HCT116 (cell line): Measurements from ENCODE around the gene CC2D1A. TPM values are rescaled to one million over a fixed set of nuclear protein-coding genes. Genes with fewer than 3 reads are reported as not detected.

ENCODE experiments used
- ATAC-seq: fragments of 200-7000 bp; cut with Tn5 transposase; 2 replicates; pipeline ENCODE4 v1.9.1; 2020; ENCODE audit warnings: mild to moderate bottlenecking, moderate library complexity
- BruUV-seq: library from RNA; stranded (reverse); fragments of 400-500 nt; replicated peaks from 2 replicates; lab custom pipeline; 2021; lab: Mats Ljungman, UMichigan
- CTCF ChIA-PET: fragments of 300-600 bp; sonication (Branson Sonifier 250); formaldehyde crosslinking; loops from one replicate; lab custom pipeline; 2021; ENCODE audit warnings: antibody characterized with exemption; lab: Charles Lee
- POLR2A ChIA-PET: fragments of 300-600, 350-600 bp; sonication (Branson Sonifier 250); formaldehyde crosslinking; loops from one replicate; lab custom pipeline; 2021; ENCODE audit warnings: antibody characterized with exemption; lab: Charles Lee
- RAD21 ChIA-PET, 2 experiments: fragments of 300-600 bp; sonication (Branson Sonifier 250); formaldehyde crosslinking; loops; one replicate each; lab custom pipeline; 2023; ENCODE audit warnings: low total read pairs in 2 of 2; ENCODE audit not compliant: uncharacterized antibody in 2 of 2, unreplicated experiment in 2 of 2, low non-redundant PET in 1 of 2; lab: Charles Lee
- DNase-seq: peaks from one replicate; pipeline ENCODE4 v3.0.0-alpha.2; 2010; ENCODE audit warnings: low read depth, low spot score
- H2AFZ ChIP-seq: fragments of 200-600 bp; shearing (Covaris generic), sonication (generic); 2 replicates; pipeline ENCODE4 v1.6.1; 2017; ENCODE audit warnings: low read depth, mixed run types, mixed read lengths, antibody characterized with exemption, low read length; ENCODE audit not compliant: poor library complexity, severe bottlenecking
- H3K27ac ChIP-seq: 2 replicates; pipeline ENCODE4 v1.5.1; 2012; ENCODE audit warnings: low read depth, low read length
- H3K27me3 ChIP-seq: fragments of 200-600 bp; sonication (generic); 2 replicates; pipeline ENCODE4 v1.6.1; 2016; ENCODE audit warnings: mixed run types, low read length, mixed read lengths; ENCODE audit not compliant: insufficient read depth
- H3K36me3 ChIP-seq, 2 experiments: fragments of 200-500 bp in 1 of 2; fragments of 200-600 bp in 1 of 2; sonication (Bioruptor generic) in 1 of 2; sonication (generic) in 1 of 2; 2 replicates each; pipeline versions ENCODE4 v1.5.1 to v1.6.1; 2014 to 2016; ENCODE audit warnings: low read length in 2 of 2, inconsistent platforms in 1 of 2, mixed read lengths in 1 of 2, mixed run types in 1 of 2; ENCODE audit not compliant: insufficient read depth in 2 of 2, control insufficient read depth in 1 of 2
- H3K4me1 ChIP-seq, 2 experiments: fragments of 200-600 bp in 1 of 2; sonication (generic) in 1 of 2; 2 replicates each; pipeline versions ENCODE4 v1.5.1 to v1.6.1; 2012 to 2017; ENCODE audit warnings: low read length in 2 of 2, inconsistent platforms in 1 of 2, mild to moderate bottlenecking in 1 of 2, mixed read lengths in 1 of 2, mixed run types in 1 of 2, moderate library complexity in 1 of 2; ENCODE audit not compliant: insufficient read depth in 2 of 2, control insufficient read depth in 1 of 2
- H3K4me2 ChIP-seq: fragments of 200-600 bp; sonication (generic); 2 replicates; pipeline ENCODE4 v1.6.1; 2017; ENCODE audit warnings: mixed run types, low read length, mixed read lengths
- H3K4me3 ChIP-seq, 2 experiments: fragments of 200-600 bp in 1 of 2; sonication (generic) in 1 of 2; replicated peaks in 1 of 2; 2 replicates each; pipeline ENCODE4 v1.5.1; 2011 to 2016; ENCODE audit warnings: low read length in 2 of 2, control low read depth in 1 of 2, low read depth in 1 of 2, mild to moderate bottlenecking in 1 of 2, mixed read lengths in 1 of 2, mixed run types in 1 of 2
- H3K79me2 ChIP-seq: fragments of 200-600 bp; sonication (generic); 2 replicates; pipeline ENCODE4 v1.6.1; 2017; ENCODE audit warnings: mild to moderate bottlenecking, mixed run types, low read length, moderate library complexity, mixed read lengths; ENCODE audit not compliant: insufficient read depth
- H3K9ac ChIP-seq: fragments of 200-600 bp; sonication (generic); 2 replicates; pipeline ENCODE4 v1.6.1; 2016; ENCODE audit warnings: low read length, mixed read lengths
- H3K9me2 ChIP-seq: fragments of 200-600 bp; sonication (generic), shearing (Covaris generic); 2 replicates; pipeline ENCODE4 v1.6.1; 2017; ENCODE audit warnings: mixed run types, mild to moderate bottlenecking, moderate library complexity; ENCODE audit not compliant: insufficient read depth
- H3K9me3 ChIP-seq, 2 experiments: fragments of 200-500 bp in 1 of 2; fragments of 200-600 bp in 1 of 2; sonication (Bioruptor generic) in 1 of 2; sonication (generic) in 1 of 2; 2 replicates each; pipeline ENCODE4 v1.6.1; 2014 to 2017; ENCODE audit warnings: low read length in 2 of 2, mixed read lengths in 2 of 2, inconsistent platforms in 1 of 2, low read depth in 1 of 2, mild to moderate bottlenecking in 1 of 2, mixed run types in 1 of 2, moderate library complexity in 1 of 2; ENCODE audit not compliant: control insufficient read depth in 1 of 2, insufficient read depth in 1 of 2
- H4K20me1 ChIP-seq: fragments of 200-600 bp; sonication (generic), shearing (Covaris generic); 2 replicates; pipeline ENCODE4 v1.6.1; 2017; ENCODE audit warnings: mixed run types, mild to moderate bottlenecking, moderate library complexity; ENCODE audit not compliant: insufficient read depth
- CBX3 ChIP-seq: IDR thresholded peaks from 2 replicates; pipeline ENCODE4 v1.6.1; 2012; ENCODE audit warnings: low read depth
- ELF1 ChIP-seq: IDR thresholded peaks from 2 replicates; pipeline ENCODE4 v1.6.1; 2012; ENCODE audit warnings: low read depth, borderline replicate concordance
- POLR2A ChIP-seq: IDR thresholded peaks from 2 replicates; pipeline ENCODE4 v1.7.0; 2011; ENCODE audit warnings: borderline replicate concordance; ENCODE audit not compliant: insufficient read depth, insufficient read length; ENCODE audit errors: extremely low read depth
- REST ChIP-seq: IDR thresholded peaks from 2 replicates; pipeline ENCODE4 v1.6.1; 2012; ENCODE audit warnings: low read depth
- YY1 ChIP-seq: IDR thresholded peaks from 2 replicates; pipeline ENCODE4 v1.6.1; 2011; ENCODE audit warnings: low read length, low read depth, moderate library complexity, mild to moderate bottlenecking; ENCODE audit not compliant: insufficient replicate concordance; ENCODE audit errors: extremely low read depth
- ZFX ChIP-seq: fragments of 450-650 bp; IDR thresholded peaks from 2 replicates; pipeline ENCODE4 v1.6.1; 2017
- intact Hi-C: fragments of 100-400 bp; cut with micrococcal nuclease; formaldehyde crosslinking; loops from 2 replicates; pipeline ENCODE4 v1.10.0; 2022
- total RNA-seq: library from RNA; stranded (reverse); gene quantifications from one replicate; pipeline ENCODE4 v1.2.1, GENCODE V29; 2021; ENCODE audit not compliant: unreplicated experiment

CC2D1A gene
- total RNA-seq, 1 experiment from 2014 or later: 51.5 TPM

- no peak overlapping the region for H3K27ac ChIP-seq
- CTCF ChIA-PET: no interaction called here
Measured at GRCh38 chr19:13868663-13869062, 37.3 kb upstream of the CC2D1A start.

More at GRCh38 chr19:13868663-13869062, 37.3 kb upstream of the CC2D1A start:
- ATAC-seq (no peak), DNase-seq (no peak)
- H2AFZ ChIP-seq: no peak overlapping the region
- TF ChIP-seq ELF1 (no peak), REST (no peak), POLR2A (no peak), YY1 (no peak), CBX3 (no peak), ZFX (no peak)
- H3K9ac ChIP-seq: no peak overlapping the region
- H3K9me2 ChIP-seq: no peaks in the 10 kb centered on the region
- H4K20me1 ChIP-seq: no peaks in the 10 kb centered on the region
- H3K9me3 ChIP-seq: no peaks in the 10 kb centered on the region
- H3K4me2 ChIP-seq: no peak overlapping the region
- no TSS peak for BruUV-seq
- RAD21 ChIA-PET: no interaction called here
- no peaks in the 10 kb centered on the region for H3K79me2 ChIP-seq
- intact Hi-C loops: no loop called here
- no peaks in the 10 kb centered on the region for H3K27me3 ChIP-seq
- POLR2A ChIA-PET: interaction anchor here (0.7 kb wide), 1 partner anchor 33 kb away, joined by 3 read pairs; no protein-coding TSS in a partner anchor
- H3K4me1 ChIP-seq: peaks cover 22 to 35% of the 10 kb centered on the region in 2 experiments
- no peak overlapping the region for H3K4me3 ChIP-seq
- H3K36me3 ChIP-seq: no peaks in the 10 kb centered on the region
